Measurements from ENCODE around the gene CYB5R2. TPM values are rescaled to one million over a fixed set of nuclear protein-coding genes. Genes with fewer than 3 reads are reported as not detected.

Gene CYB5R2
- polyA plus RNA-seq, 12 donors, result 8.1 to 43.4 (median 12.3) TPM; not detected in 1

DNA sequence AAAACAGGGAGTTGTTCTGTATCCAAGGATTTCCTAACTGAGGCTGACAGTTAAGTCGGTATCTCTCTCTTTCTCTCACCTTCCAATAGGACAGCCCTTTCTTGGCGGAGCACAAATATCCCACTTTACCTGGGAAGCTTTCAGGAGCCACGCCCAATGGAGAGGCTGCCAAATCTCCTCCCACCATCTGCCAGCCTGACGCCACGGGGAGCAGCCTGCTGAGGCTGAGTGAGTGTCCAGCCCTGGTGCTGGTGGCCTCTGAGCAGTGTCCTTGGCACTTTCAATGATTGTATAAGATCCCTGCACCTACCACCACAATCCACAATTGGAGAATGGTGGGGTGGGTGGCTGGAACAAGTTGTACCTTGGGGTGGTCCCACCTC lies 33.7 kb downstream of the CYB5R2 start:
- no peak for DNase-seq

DNA sequence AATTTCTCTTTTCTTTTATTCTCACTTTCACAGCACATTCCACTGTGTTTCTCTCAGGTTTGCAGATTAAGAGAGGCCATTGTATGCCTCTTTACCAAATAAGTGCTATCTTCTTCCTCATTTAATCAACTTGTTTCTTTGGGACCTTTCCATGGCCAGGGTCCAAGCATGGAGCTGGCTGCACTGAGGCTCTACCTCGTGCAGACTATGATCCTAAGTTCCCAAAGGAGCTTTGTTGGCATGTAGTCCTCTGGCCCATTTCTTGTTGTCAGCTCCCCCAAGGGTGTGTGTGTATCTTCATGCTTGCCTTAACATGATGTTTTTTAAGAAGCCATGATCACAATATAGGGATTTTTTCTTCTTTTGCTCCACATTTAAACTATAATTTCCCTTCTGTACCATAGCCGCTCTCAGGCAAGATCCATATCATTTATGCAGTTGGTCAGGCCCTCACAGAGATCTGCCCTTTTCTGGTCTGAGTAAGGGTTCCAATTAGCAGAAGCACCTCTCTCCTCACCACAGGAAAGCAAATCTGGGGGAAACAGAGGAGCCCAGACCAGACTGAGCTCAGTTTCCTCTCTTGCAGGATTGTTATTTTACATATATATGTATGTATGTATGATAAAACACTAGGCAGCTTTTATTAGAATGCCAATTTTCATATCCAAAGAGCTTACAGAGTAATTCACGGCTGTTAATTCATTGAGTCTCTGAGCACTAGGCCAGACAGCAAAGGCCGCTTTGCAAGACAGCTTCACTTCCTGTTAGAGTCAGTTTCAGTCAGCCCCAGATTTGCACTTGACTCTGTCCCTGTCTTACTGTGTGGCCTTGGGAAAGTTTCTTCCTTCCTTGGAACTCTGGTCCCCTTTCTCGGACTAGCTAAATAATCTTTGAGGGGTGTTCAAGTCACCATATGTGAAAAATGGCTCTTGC lies 34.3 kb downstream of the CYB5R2 start:
- DNase-seq, result peak; percentile 14

DNA sequence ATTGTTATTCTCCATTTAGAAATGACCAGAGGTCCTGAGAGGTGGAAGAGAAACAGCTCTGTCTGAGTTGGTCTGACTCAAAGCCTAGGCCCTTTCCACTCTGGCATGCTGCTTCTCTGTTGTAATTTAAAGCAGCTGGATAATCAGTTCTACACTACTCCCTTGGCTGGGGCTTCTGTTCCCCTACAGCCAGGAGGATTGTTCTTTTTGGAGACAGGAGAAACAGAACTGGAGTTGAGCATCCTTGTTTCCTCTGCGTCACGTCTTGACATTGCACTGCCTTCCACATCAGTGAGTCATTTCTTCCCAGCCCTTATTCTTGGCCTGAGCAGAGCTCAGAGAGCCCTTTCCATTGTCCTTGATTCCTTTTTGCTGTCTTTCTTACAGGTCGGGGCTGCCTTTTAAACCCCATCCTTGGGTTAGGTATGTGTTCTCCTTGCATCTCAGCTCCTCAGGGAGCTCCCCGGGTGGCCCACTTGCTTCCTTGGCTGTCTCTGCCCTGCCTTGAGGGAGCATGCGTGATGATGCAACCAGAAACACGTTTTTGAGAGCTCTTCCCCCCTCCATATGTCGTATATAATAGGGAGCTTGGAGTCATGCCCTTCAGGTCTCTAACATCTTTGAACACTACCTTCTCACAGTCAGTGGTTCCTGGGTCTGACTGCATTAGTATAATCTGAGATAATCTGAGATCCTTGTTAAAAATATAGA lies 35.7 kb downstream of the CYB5R2 start:
- peak; percentile 84 for DNase-seq

DNA sequence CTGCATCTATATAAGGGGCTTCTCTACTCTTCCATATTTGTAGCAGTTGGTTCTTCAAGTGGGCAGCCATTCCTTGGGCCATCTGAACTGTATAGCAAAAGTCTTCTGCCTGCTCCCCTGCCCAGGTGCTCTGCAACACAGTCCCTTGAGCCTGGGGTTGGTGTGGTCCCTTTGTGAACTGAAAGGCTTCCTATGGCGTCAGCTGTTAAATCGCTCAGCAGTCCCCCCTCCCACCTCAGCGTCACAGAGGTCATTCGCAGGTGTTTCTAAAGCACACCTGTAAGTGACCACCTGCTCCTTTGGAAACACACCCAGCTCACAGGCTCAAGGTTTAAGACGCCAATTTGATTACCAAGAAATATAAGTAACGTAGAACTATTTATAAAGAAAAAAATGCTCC lies 37.0 kb downstream of the CYB5R2 start:
- no peak for DNase-seq

DNA sequence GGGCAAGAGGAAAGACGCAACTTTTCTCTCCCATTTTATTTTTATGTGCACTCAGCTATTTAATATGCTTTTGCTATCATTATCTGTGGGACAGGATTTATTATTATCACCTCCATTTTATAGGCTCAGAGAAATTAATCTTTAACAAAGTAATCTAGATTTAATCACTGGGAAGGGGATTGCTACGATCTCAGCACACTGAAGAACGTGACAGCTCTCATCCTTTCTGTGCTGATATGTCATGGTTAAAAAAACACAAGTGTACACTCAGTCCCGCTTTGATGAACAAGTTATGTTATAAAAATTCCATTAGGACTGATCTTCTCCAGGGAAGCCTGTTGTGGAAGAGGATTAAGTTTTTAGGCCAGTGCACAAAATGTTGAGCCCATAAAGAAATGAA lies 37.6 kb downstream of the CYB5R2 start:
- DNase-seq, result no peak

DNA sequence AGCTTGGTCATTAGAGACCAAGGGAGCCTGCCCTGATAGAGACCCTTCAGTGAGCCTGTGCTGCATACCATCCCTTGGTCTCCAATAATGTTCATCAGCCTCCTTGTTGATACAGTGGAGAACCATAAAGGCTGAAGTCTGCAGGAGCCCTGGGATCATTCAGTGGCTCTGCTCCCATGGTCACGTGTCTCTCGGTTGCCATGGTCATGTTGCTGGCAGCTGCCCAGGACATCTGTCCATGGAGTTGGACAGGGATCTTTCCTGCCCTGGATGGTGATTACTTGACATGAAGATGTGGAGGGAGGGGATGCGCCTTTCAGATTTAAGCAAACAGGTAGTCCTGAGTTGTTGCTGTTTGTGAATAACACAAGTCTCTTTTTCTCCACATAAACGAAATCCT lies 38.2 kb downstream of the CYB5R2 start:
- peak; percentile 28 for DNase-seq

DNA sequence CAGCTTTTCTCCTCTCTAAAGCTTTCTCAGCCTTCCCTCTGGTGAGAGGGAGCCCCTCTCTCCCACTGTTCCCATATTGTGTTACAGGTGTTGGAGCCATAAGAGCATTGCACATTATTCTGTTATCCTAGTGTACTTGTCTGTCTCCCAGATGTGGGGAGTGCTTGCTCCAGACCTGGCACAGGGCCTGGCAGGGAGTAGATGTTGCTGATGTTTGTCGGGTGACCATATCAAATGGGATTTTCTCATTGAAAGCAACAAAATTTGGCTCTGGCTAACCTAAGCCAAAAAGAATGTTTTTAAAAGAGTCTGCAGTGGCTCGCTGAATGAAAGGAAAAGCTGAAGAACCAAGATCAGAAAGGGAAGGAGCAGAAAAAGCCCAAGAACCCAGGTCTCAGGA lies 41.1 kb downstream of the CYB5R2 start:
- no peak for DNase-seq

DNA sequence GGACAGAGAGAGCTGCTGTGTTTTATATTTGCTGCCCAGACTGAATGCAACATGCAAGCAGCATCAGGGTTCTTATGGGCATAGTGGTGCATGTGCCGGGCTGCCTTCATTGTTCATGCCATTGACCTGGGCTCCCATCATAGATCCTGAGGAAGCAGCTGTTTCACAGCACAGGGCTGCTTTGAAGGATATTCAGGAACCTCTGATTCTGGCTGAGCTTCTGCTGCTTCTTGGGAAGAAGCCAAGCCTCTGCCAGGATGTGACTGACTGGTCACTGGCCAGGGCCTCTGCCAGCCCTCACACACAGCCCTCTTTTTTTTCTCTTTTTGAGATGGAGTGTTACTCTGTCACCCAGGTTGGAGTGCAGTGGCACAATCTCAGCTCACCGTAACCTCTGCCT lies 43.3 kb downstream of the CYB5R2 start:
- DNase-seq, result no peak

DNA sequence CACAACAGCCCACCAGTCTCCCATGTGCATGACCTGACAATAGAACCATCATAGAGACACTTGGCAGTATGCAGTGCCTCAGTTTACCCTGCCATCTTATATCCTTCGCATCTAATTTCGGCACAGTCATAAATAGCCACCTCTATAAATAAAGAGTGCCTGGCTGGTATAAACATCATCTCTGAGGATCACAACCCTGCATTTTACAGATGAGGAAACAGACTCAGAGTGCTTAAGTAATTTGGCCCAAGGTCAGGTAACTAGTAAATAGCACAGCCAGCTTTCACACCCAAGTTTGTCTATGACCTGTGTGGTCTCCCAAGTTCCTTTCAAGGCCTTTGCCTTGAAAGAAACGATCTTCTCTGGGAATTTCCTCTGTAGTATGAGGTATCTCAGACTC lies 44.6 kb downstream of the CYB5R2 start:
- DNase-seq, result no peak

DNA sequence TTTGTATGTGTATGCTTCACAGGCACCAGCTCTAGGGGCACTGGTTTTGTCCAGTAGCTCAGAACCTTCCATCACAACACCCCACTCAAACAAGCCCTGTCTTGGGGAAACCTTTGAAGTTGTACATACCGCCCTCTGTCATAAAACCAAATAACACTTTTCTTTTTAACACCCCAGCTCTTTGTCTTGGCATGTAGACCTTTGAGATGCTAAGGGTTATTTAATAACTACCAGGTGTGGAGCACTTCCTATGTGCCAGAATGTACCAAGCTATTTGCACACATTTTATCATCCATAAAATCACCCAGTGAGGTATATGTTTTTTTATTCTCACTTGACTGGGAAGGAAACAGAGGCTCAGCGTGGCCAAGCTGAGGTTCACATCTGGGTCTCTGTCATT lies 50.6 kb downstream of the CYB5R2 start:
- DNase-seq, result no peak

DNA sequence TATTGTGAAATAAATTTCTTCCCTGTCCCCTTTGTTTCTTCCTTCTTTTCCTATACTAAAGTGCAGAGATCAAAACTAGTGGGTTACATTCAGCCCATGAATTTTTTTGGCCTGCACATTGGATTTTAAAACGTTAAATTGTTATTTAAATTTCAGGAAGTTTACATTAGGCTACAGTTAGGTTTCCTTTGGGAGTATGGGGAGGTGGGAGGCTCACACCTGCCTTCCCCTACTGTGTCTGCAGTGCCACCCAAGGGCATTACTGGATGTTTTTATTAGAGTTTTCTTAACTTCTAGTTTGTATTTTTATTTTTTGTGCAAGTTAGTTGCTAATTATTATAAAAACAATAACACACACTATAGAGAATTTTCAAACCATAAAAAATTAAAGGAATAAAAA lies 51.7 kb downstream of the CYB5R2 start:
- no peak for DNase-seq

DNA sequence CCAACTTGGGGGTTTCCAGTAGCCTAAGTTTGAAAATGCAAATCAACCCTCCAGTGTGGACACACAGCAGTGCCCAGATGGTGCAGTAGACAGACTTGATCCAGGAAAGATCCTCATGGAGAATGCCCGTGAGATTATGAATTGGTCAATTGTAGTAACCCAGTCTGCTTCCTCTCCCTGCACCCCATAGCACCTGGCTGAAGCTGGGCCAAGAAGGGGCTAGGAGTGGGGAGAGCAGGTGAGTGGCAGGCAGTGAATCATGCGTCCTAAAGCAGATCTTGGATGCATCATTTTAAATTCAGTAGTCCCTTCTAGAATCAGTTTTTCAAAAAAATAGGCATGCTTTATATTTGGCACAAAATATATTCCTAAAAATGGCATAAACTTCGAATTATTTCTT lies 52.2 kb downstream of the CYB5R2 start:
- no peak for DNase-seq

DNA sequence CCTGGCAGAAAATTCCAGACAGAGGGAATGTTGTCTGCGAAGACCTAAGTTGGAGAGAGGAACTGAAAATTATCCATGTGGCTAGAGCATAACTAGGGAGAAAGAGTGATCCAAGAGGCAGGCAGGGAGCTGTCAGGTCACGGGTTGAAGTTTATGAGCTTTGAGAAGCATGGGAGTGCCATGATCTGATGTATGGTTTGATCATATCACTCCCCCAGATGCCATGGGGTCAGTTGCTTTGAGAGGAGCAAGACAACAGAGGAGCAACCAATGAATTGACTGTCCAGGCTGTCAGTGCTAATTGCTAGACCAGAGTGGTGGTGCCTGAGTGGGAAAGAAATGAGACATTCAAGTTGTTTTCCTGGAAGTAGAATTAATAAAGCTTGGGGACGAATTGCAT lies 54.0 kb downstream of the CYB5R2 start:
- DNase-seq, result no peak

DNA sequence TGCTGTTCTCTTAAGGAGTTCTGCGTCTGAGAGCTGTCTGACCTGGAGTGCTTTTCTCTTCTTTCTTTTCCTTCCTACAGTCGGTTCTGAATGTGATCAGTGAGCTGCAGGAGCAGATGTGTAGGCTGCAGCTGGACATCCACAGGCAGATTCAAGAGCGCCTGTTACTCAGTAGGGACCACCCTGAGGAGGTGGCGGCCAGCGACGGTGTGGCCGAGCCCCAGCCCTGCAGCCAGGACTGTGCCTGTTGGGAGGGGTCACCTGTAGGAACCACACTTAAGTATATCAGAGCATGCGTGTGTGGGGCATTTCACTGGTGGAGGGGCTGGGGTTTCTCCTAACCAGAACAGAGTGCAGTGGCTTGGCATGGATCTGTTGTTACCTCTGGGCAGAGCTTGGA lies 56.3 kb downstream of the CYB5R2 start:
- no peak for DNase-seq

Other genes with a start within 250 kb of the CYB5R2 start
- gene OLFML1, start 188.0 kb downstream of the CYB5R2 start, polyA plus RNA-seq (ENCODE audit: insufficient read length in 12 of 12), result 10 to 100 TPM in 11 of 12 donors, not detected in 1; 40.4 to 66.6 (median 50.5) TPM
- 10 to 100 TPM in 11 of 12 donors, not detected in 1; 39.0 to 87.0 (median 53.2) TPM for gene PPFIBP2, start 159.5 kb downstream of the CYB5R2 start, polyA plus RNA-seq (ENCODE audit: insufficient read length in 12 of 12)
- gene OVCH2, start 33.0 kb upstream of the CYB5R2 start, polyA plus RNA-seq (ENCODE audit: insufficient read length in 12 of 12), result 1 to 10 TPM in 2 of 12 donors, under 1 TPM in 7, not detected in 3; 0.15 to 4.7 (median 0.51) TPM
- under 1 TPM in 1 of 12 donors, not detected in 11; 0.19 TPM for gene OR5P2, start 123.4 kb upstream of the CYB5R2 start, polyA plus RNA-seq (ENCODE audit: insufficient read length in 12 of 12)
- gene OR5P3, start 157.3 kb upstream of the CYB5R2 start, polyA plus RNA-seq (ENCODE audit: insufficient read length in 12 of 12), result not detected